Measurements from ENCODE around the gene ARL15. TPM values are rescaled to one million over a fixed set of nuclear protein-coding genes. Genes with fewer than 3 reads are reported as not detected.

Gene ARL15
- total and polyA plus RNA-seq, 2 donors (not counting 1 experiment from before 2014, with no cell fraction given), result 5.8 to 20.5 TPM

DNA sequence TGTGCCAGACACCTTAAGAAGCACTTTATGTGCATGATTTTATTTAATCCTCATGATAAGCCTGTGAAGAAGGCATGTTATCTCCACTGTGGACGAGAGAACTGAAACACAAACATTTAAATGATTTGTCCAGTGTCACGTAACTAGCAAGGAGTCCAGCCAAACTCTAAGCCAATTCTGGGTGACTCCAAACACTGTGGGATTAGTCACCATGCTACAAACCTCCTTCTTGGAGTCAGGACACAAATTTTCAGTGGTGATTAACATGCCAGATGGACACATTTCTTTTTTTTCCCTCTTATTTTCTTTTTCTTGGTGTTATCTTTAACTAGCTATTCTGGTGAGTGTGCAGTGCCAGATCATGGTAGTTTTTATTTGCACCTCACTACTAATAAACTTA, 433.1 kb downstream of the ARL15 start:
- no peak overlapping the region for H3K27ac Mint-ChIP-seq
- WGBS (ENCODE audit: insufficient coverage), result 88% methylated on average over 2 of the region's 2 CpGs
- H3K36me3 ChIP-seq (replicated peaks in 1 of 2; ENCODE audit: control extremely low read depth in 1 of 2, control insufficient read depth in 1 of 2, extremely low read depth in 1 of 2, insufficient read depth in 2 of 2, low read length in 1 of 2), result no peaks in the 10 kb centered on the region
- no peaks in the 10 kb centered on the region for H3K4me1 Mint-ChIP-seq
- no peak for ATAC-seq (ENCODE audit: low read depth)
- no peak overlapping the region for H3K27ac ChIP-seq (ENCODE audit: low read length in 2 of 2)
- intact Hi-C loops (cut with micrococcal nuclease), result no loop called here
- H3K4me3 Mint-ChIP-seq, result no peak overlapping the region
- no peak for DNase-seq
- POLR2A ChIA-PET, result no interaction called here
- TF ChIP-seq EZH2 (IDR thresholded peaks at IDR 0.05; ENCODE audit: borderline replicate concordance, insufficient read depth, low read depth, low read length, poor library complexity, severe bottlenecking) (no peak), CTCF (IDR thresholded peaks at IDR 0.05) (no peak)
- H3K27me3 ChIP-seq (replicated peaks in 1 of 4; ENCODE audit: control extremely low read depth in 1 of 4, control insufficient read depth in 3 of 4, insufficient read depth in 4 of 4, low read length in 3 of 4), result no peaks in the 10 kb centered on the region
- no peak overlapping the region for H3K4me3 ChIP-seq (ENCODE audit: control extremely low read depth in 1 of 5, extremely low read depth in 1 of 5, insufficient read depth in 1 of 5, low read depth in 2 of 5, low read length in 4 of 5)
- no peaks in the 10 kb centered on the region for H4K20me1 ChIP-seq (ENCODE audit: control insufficient read depth, insufficient read depth, low read length, poor library complexity, severe bottlenecking)
- H3K9me3 ChIP-seq (ENCODE audit: control extremely low read depth in 1 of 3, control insufficient read depth in 2 of 3, insufficient read depth in 1 of 3, low read length in 2 of 3), result peaks cover 0 to 6% (median 0%) of the 10 kb centered on the region in 3 donors
- no peaks in the 10 kb centered on the region for H3K9me3 Mint-ChIP-seq (ENCODE audit: insufficient read depth)
- H3K79me2 ChIP-seq (ENCODE audit: control insufficient read depth, insufficient read depth, low read length), result no peaks in the 10 kb centered on the region
- no peak overlapping the region for H3K9ac ChIP-seq (ENCODE audit: low read length)
- CTCF ChIA-PET, result no interaction called here
- no peak overlapping the region for H2AFZ ChIP-seq (ENCODE audit: insufficient read depth, low read depth, low read length, poor library complexity, severe bottlenecking)
- H3K4me2 ChIP-seq (replicated peaks; ENCODE audit: low read depth, low read length, poor library complexity, severe bottlenecking), result no peak overlapping the region
- no peaks in the 10 kb centered on the region for H3K27me3 Mint-ChIP-seq
- no peaks in the 10 kb centered on the region for H3K4me1 ChIP-seq (ENCODE audit: control insufficient read depth in 2 of 2, insufficient read depth in 2 of 2, low read length in 2 of 2)

DNA sequence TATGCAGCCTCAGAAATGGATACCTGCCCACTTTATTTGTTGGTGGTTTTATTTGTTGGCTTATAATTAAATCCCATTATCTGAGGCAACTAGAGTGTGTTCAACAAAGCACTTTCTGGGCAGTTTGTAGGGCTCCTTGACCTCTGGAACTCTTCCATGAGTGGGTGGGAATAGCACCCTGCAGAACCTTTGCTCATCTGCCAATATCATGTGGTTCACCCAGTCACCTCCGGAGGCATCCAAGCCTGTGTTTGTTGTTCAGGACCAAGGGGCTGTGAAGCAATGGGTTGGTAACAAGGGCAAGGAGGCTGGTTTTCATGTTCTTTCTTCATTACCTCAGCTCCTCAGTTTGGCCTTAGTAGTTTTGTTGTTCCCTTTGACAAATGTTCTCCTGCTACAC, 436.0 kb downstream of the ARL15 start:
- H3K27me3 Mint-ChIP-seq, result no peaks in the 10 kb centered on the region

More for the DNA sequence above, 436.0 kb downstream of the ARL15 start:
- Histone ChIP-seq H3K27me3 (replicated peaks in 1 of 4; ENCODE audit: control extremely low read depth in 1 of 4, control insufficient read depth in 3 of 4, insufficient read depth in 4 of 4, low read length in 3 of 4) (no peaks in the 10 kb centered on the region), H3K9ac (ENCODE audit: low read length) (no peak overlapping the region), H2AFZ (ENCODE audit: insufficient read depth, low read depth, low read length, poor library complexity, severe bottlenecking) (no peak overlapping the region), H3K4me3 (ENCODE audit: control extremely low read depth in 1 of 5, extremely low read depth in 1 of 5, insufficient read depth in 1 of 5, low read depth in 2 of 5, low read length in 4 of 5) (no peak overlapping the region), H4K20me1 (ENCODE audit: control insufficient read depth, insufficient read depth, low read length, poor library complexity, severe bottlenecking) (no peaks in the 10 kb centered on the region), H3K36me3 (replicated peaks in 1 of 2; ENCODE audit: control extremely low read depth in 1 of 2, control insufficient read depth in 1 of 2, extremely low read depth in 1 of 2, insufficient read depth in 2 of 2, low read length in 1 of 2) (no peaks in the 10 kb centered on the region), H3K4me2 (replicated peaks; ENCODE audit: low read depth, low read length, poor library complexity, severe bottlenecking) (no peak overlapping the region), H3K9me3 (ENCODE audit: control extremely low read depth in 1 of 3, control insufficient read depth in 2 of 3, insufficient read depth in 1 of 3, low read length in 2 of 3) (peaks cover 0 to 6% (median 0%) of the 10 kb centered on the region in 3 donors), H3K4me1 (ENCODE audit: control insufficient read depth in 2 of 2, insufficient read depth in 2 of 2, low read length in 2 of 2) (no peaks in the 10 kb centered on the region), H3K79me2 (ENCODE audit: control insufficient read depth, insufficient read depth, low read length) (no peaks in the 10 kb centered on the region), H3K27ac (ENCODE audit: low read length in 2 of 2) (no peak overlapping the region)
- no peaks in the 10 kb centered on the region for H3K4me1 Mint-ChIP-seq
- ATAC-seq (ENCODE audit: low read depth) (no peak), DNase-seq (no peak)
- ChIA-PET POLR2A (no interaction called here), CTCF (interaction anchor here (0.8 kb wide), 1 partner anchor 9 kb away, joined by 3 read pairs; no protein-coding TSS in a partner anchor)
- no peak overlapping the region for H3K4me3 Mint-ChIP-seq
- no peak overlapping the region for H3K27ac Mint-ChIP-seq
- intact Hi-C loops (cut with micrococcal nuclease), result no loop called here
- no peaks in the 10 kb centered on the region for H3K9me3 Mint-ChIP-seq (ENCODE audit: insufficient read depth)
- TF ChIP-seq CTCF (IDR thresholded peaks at IDR 0.05) (no peak), EZH2 (IDR thresholded peaks at IDR 0.05; ENCODE audit: borderline replicate concordance, insufficient read depth, low read depth, low read length, poor library complexity, severe bottlenecking) (no peak)
- WGBS (ENCODE audit: insufficient coverage), result no CpG with 5 or more reads among the region's 1 CpG

Measured in B cell (primary cell).